ENCODE measurements around the gene PTGIR. TPM values are rescaled to one million over a fixed set of nuclear protein-coding genes. Genes with fewer than 3 reads are reported as not detected.

PTGIR gene
- total and polyA plus RNA-seq, 10 of the 15 experiments (the other 5 are each of a cell fraction or from before 2014, with no cell fraction given) = 0.34 to 29.1 (median 9.9) TPM

GRCh38 chr19:46618670-46619231 lies 6.1 kb downstream of the PTGIR start (continued):
- no peak for TF ChIP-seq CUX1 (IDR thresholded peaks at IDR 0.05; ENCODE audit: insufficient replicate concordance, low read depth, low read length)
- TF ChIP-seq SP1 (IDR thresholded peaks at IDR 0.05; ENCODE audit: low read depth, low read length) = peak; percentile 36
- no peak for TF ChIP-seq EGR1 (IDR thresholded peaks at IDR 0.05; ENCODE audit: borderline replicate concordance in 1 of 2, low read depth in 2 of 2, low read length in 2 of 2)
- peak in 1 of 2 experiments; percentile 58; a peak in 1 of 4 replicates for TF ChIP-seq CEBPB (IDR thresholded peaks at IDR 0.05; ENCODE audit: borderline replicate concordance in 1 of 2, low read depth in 2 of 2, low read length in 2 of 2)
- no peak for TF ChIP-seq NFYA (IDR thresholded peaks at IDR 0.05; ENCODE audit: borderline replicate concordance, low read depth, low read length)
- peak; percentile 77 for TF ChIP-seq NFIC (IDR thresholded peaks at IDR 0.05; ENCODE audit: low read depth, low read length)
- TF ChIP-seq SMAD5 (IDR thresholded peaks at IDR 0.05; ENCODE audit: low read depth) = no peak
- no peak for TF ChIP-seq STAT1 (conservative IDR thresholded peaks at IDR 0.05)
- no peak for TF ChIP-seq TAF1 (IDR thresholded peaks at IDR 0.05; ENCODE audit: borderline replicate concordance, low read depth, low read length)
- TF ChIP-seq, protein P1, sequence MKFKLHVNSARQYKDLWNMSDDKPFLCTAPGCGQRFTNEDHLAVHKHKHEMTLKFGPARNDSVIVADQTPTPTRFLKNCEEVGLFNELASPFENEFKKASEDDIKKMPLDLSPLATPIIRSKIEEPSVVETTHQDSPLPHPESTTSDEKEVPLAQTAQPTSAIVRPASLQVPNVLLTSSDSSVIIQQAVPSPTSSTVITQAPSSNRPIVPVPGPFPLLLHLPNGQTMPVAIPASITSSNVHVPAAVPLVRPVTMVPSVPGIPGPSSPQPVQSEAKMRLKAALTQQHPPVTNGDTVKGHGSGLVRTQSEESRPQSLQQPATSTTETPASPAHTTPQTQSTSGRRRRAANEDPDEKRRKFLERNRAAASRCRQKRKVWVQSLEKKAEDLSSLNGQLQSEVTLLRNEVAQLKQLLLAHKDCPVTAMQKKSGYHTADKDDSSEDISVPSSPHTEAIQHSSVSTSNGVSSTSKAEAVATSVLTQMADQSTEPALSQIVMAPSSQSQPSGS (IDR thresholded peaks at IDR 0.05; ENCODE audit: low read length) = no peak; the same call in 1 of the 2 replicates
- no peak for TF ChIP-seq TCF12 (IDR thresholded peaks at IDR 0.05; ENCODE audit: low read depth, low read length)
- TF ChIP-seq BCL3 (IDR thresholded peaks at IDR 0.05; ENCODE audit: borderline replicate concordance, insufficient read depth, low read depth, low read length, poor library complexity, severe bottlenecking) = no peak
- no peak for TF ChIP-seq FOXK2 (IDR thresholded peaks at IDR 0.05)
- TF ChIP-seq, protein P2, sequence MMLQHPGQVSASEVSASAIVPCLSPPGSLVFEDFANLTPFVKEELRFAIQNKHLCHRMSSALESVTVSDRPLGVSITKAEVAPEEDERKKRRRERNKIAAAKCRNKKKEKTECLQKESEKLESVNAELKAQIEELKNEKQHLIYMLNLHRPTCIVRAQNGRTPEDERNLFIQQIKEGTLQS (IDR thresholded peaks at IDR 0.05; ENCODE audit: borderline replicate concordance, extremely low read depth, low read depth, low read length) = no peak
- TF ChIP-seq FOS (IDR thresholded peaks at IDR 0.05; ENCODE audit: borderline replicate concordance, extremely low read depth, insufficient read length) = no peak
- TF ChIP-seq CREB1 (IDR thresholded peaks at IDR 0.05; ENCODE audit: low read depth) = peak; percentile 46; the same call in 1 of the 2 replicates
- no peak for TF ChIP-seq SMAD1 (IDR thresholded peaks at IDR 0.05; ENCODE audit: low read depth, partially characterized antibody)
- no peak for TF ChIP-seq YY1 (IDR thresholded peaks at IDR 0.05; ENCODE audit: low read depth, low read length)
- TF ChIP-seq SREBF2 (IDR thresholded peaks at IDR 0.05; ENCODE audit: low read length) = no peak
- TF ChIP-seq SIN3A (IDR thresholded peaks at IDR 0.05; ENCODE audit: low read depth, low read length) = 0 out of 2 replicates have a peak, but pooled peaks have one; percentile 41
- peak; percentile 42; the same call in 1 of the 2 replicates for TF ChIP-seq NBN (IDR thresholded peaks at IDR 0.05)
- TF ChIP-seq TARDBP (IDR thresholded peaks at IDR 0.05; ENCODE audit: borderline replicate concordance) = no peak
- no peak for TF ChIP-seq MAX (IDR thresholded peaks at IDR 0.05; ENCODE audit: low read depth, low read length)

Data from GM12878 (cell line).